IMR-90 (cell line): ENCODE data around the gene KRTAP29-1. TPM values are rescaled to one million over a fixed set of nuclear protein-coding genes. Genes with fewer than 3 reads are reported as not detected.

Experiments
- ATAC-seq: fragments of 200-7000 bp; cut with Tn5 transposase; 2 replicates; pipeline ENCODE4 v1.9.1; 2020; ENCODE audit warnings: low read depth, mild to moderate bottlenecking, moderate library complexity
- BruUV-seq: library from RNA; stranded (reverse); fragments of 400-500 nt; replicated peaks from 2 replicates; lab custom pipeline; 2021; lab: Mats Ljungman, UMichigan
- CTCF ChIA-PET: fragments of 300-600 bp; formaldehyde crosslinking; extraction: SDS; loops from one replicate; lab custom pipeline; 2021; ENCODE audit warnings: antibody characterized with exemption; lab: Yijun Ruan, JAX
- POLR2A ChIA-PET: fragments of 300-600 bp; sonication (Branson Sonifier 250); formaldehyde crosslinking; loops from one replicate; lab custom pipeline; 2022; ENCODE audit warnings: antibody characterized with exemption; ENCODE audit not compliant: unreplicated experiment; lab: Charles Lee
- DNase-seq: peaks from one replicate; pipeline ENCODE4 v3.0.0; 2013
- H2AFZ ChIP-seq: replicated peaks from 2 replicates; pipeline ENCODE3; 2013; ENCODE audit warnings: low read length, mild to moderate bottlenecking; ENCODE audit not compliant: poor library complexity
- H2AK5ac ChIP-seq: 2 replicates; pipeline ENCODE4 v1.6.1; 2013; ENCODE audit warnings: low read depth, low read length, inconsistent platforms
- H2AK9ac ChIP-seq: replicated peaks from 2 replicates; pipeline ENCODE3; 2013; ENCODE audit warnings: mild to moderate bottlenecking, low read depth, low read length, moderate library complexity; ENCODE audit not compliant: poor library complexity
- H2BK120ac ChIP-seq: 2 replicates; pipeline ENCODE4 v1.6.1; 2013; ENCODE audit warnings: low read depth, low read length, inconsistent platforms
- H2BK15ac ChIP-seq: 3 replicates; pipeline ENCODE4 v1.6.1; 2013; ENCODE audit warnings: low read depth, low read length, inconsistent platforms
- H2BK20ac ChIP-seq: 2 replicates; pipeline ENCODE4 v1.6.1; 2013; ENCODE audit warnings: low read depth, mild to moderate bottlenecking, inconsistent platforms, low read length, moderate library complexity
- H2BK5ac ChIP-seq: 2 replicates; pipeline ENCODE4 v1.6.1; 2013; ENCODE audit warnings: mild to moderate bottlenecking, low read depth, low read length, inconsistent platforms; ENCODE audit not compliant: poor library complexity, severe bottlenecking
- H3K14ac ChIP-seq: replicated peaks from 2 replicates; pipeline ENCODE4 v1.6.1; 2013; ENCODE audit warnings: low read depth, low read length, inconsistent platforms
- H3K18ac ChIP-seq: 2 replicates; pipeline ENCODE4 v1.6.1; 2013; ENCODE audit warnings: low read depth, low read length, control low read depth
- H3K23ac ChIP-seq: 2 replicates; pipeline ENCODE4 v1.6.1; 2013; ENCODE audit warnings: low read depth, low read length, inconsistent platforms
- H3K27ac ChIP-seq: 2 replicates; pipeline ENCODE4 v1.5.1; 2013; ENCODE audit warnings: mild to moderate bottlenecking, control low read depth, low read length; ENCODE audit not compliant: insufficient read depth
- H3K27me3 ChIP-seq: 2 replicates; pipeline ENCODE4 v1.6.1; 2013; ENCODE audit warnings: low read length; ENCODE audit not compliant: control insufficient read depth, insufficient read depth
- H3K36me3 ChIP-seq: 2 replicates; pipeline ENCODE4 v1.6.1; 2013; ENCODE audit warnings: low read length, mixed read lengths; ENCODE audit not compliant: control insufficient read depth, insufficient read depth
- H3K4ac ChIP-seq: 2 replicates; pipeline ENCODE4 v1.6.1; 2013; ENCODE audit warnings: low read depth, low read length, inconsistent platforms
- H3K4me1 ChIP-seq: 2 replicates; pipeline ENCODE4 v1.6.1; 2013; ENCODE audit warnings: low read length, mixed read lengths; ENCODE audit not compliant: control insufficient read depth, insufficient read depth
- H3K4me2 ChIP-seq: 2 replicates; pipeline ENCODE4 v1.6.1; 2013; ENCODE audit warnings: low read depth, mild to moderate bottlenecking, control low read depth, low read length, moderate library complexity
- H3K4me3 ChIP-seq: 2 replicates; pipeline ENCODE4 v1.5.1; 2013; ENCODE audit warnings: low read depth, mild to moderate bottlenecking, control low read depth, low read length, moderate library complexity; ENCODE audit not compliant: insufficient read depth
- H3K56ac ChIP-seq: 2 replicates; pipeline ENCODE4 v1.6.1; 2013; ENCODE audit warnings: low read length, inconsistent platforms; ENCODE audit not compliant: insufficient read depth; ENCODE audit errors: extremely low read depth
- H3K79me1 ChIP-seq, 2 experiments: 2 replicates each; pipeline ENCODE4 v1.6.1; 2013; ENCODE audit warnings: low read length in 2 of 2, inconsistent platforms in 1 of 2, low read depth in 1 of 2
- H3K9ac ChIP-seq: 2 replicates; pipeline ENCODE4 v1.6.1; 2013; ENCODE audit warnings: low read depth, low read length, control low read depth
- H3K9me1 ChIP-seq: 2 replicates; pipeline ENCODE4 v1.6.1; 2013; ENCODE audit warnings: low read length, inconsistent platforms; ENCODE audit not compliant: insufficient read depth
- H3K9me3 ChIP-seq: 2 replicates; pipeline ENCODE4 v1.6.1; 2013; ENCODE audit warnings: low read length; ENCODE audit not compliant: control insufficient read depth, insufficient read depth
- H4K20me1 ChIP-seq: 2 replicates; pipeline ENCODE4 v1.6.1; 2013; ENCODE audit warnings: low read length, inconsistent platforms; ENCODE audit not compliant: insufficient read depth
- H4K5ac ChIP-seq: 2 replicates; pipeline ENCODE4 v1.6.1; 2013; ENCODE audit warnings: mild to moderate bottlenecking, low read depth, low read length, control low read depth
- H4K8ac ChIP-seq, 2 experiments: 2 replicates each; pipeline ENCODE4 v1.6.1; 2013; ENCODE audit warnings: low read depth in 2 of 2, low read length in 2 of 2, control low read depth in 1 of 2, inconsistent platforms in 1 of 2
- H4K91ac ChIP-seq: 2 replicates; pipeline ENCODE4 v1.6.1; 2013; ENCODE audit warnings: low read depth, low read length, inconsistent platforms; ENCODE audit not compliant: insufficient read depth
- CHD1 ChIP-seq: IDR thresholded peaks from 2 replicates; pipeline ENCODE4 v1.6.1; 2012; ENCODE audit warnings: low read depth, low read length, improper control_type of control experiment
- MAFK ChIP-seq: IDR thresholded peaks from 2 replicates; pipeline ENCODE4 v1.6.1; 2012; ENCODE audit warnings: low read depth, low read length, improper control_type of control experiment
- SMC3 ChIP-seq: fragments of 150-350 bp; IDR thresholded peaks from 2 replicates; pipeline ENCODE4 v1.6.1; 2016; ENCODE audit warnings: low read depth, mild to moderate bottlenecking, antibody characterized with exemption, low read length, moderate library complexity
- WGBS, 2 experiments: methylation state at CpG; one replicate each; pipeline versions ENCODE4 v1.1.5 to v1.1.7; 2013; ENCODE audit warnings: missing lambda C conversion rate in 2 of 2; ENCODE audit not compliant: insufficient read length in 1 of 2; ENCODE audit errors: extremely low coverage in 2 of 2; 5-methylcytosine and 5-hydroxymethylcytosine counted together
- dilution Hi-C: fragments of 300-500 bp; cut with HindIII; formaldehyde crosslinking; loops from one replicate; pipeline ENCODE4 v1.14.3; 2018; ENCODE audit warnings: low sequenced_read_pairs; ENCODE audit not compliant: unreplicated experiment
- in situ Hi-C: fragments of 300-500 bp; cut with MboI; formaldehyde crosslinking; loops from 3 replicates; pipeline ENCODE4 v1.14.3; 2019; ENCODE audit warnings: low sequenced_read_pairs, inconsistent platforms, mixed read lengths
- intact Hi-C: fragments of 100-400 bp; cut with micrococcal nuclease; formaldehyde crosslinking; loops from 2 replicates; pipeline ENCODE4 v1.10.0; 2022
- polyA plus RNA-seq, 3 experiments: library from polyadenylated mRNA; depleted of rRNA; stranded (reverse); fragments of >200 nt; gene quantifications; 2 replicates each; pipeline ENCODE4 v1.2.3, GENCODE V29; 2012; ENCODE audit warnings: low replicate concordance in 1 of 3
- total RNA-seq: library from RNA; depleted of rRNA; stranded (reverse); fragments of >200 nt; gene quantifications from 2 replicates; pipeline ENCODE4 v1.2.3, GENCODE V29; 2012
- TF ChIP-seq, protein P1 (sequence below): fragments of 150-350 bp; IDR thresholded peaks from 2 replicates; pipeline ENCODE4 v1.6.1; 2017; ENCODE audit warnings: mild to moderate bottlenecking, antibody characterized with exemption, low read length, low read depth
- TF ChIP-seq, protein P2 (sequence below): fragments of 150-350 bp; IDR thresholded peaks from 2 replicates; pipeline ENCODE4 v1.6.1; 2016; ENCODE audit warnings: low read depth, mild to moderate bottlenecking, low read length, moderate library complexity, borderline replicate concordance
- TF ChIP-seq, protein P3 (sequence below): conservative IDR thresholded peaks from 2 replicates; pipeline ENCODE4 v1.5.1; 2012; ENCODE audit warnings: mild to moderate bottlenecking, low read depth, low read length, improper control_type of control experiment

KRTAP29-1 gene
- total and polyA plus RNA-seq, 2 of the 4 experiments (the other 2 are of a cell fraction): not detected

DNA sequence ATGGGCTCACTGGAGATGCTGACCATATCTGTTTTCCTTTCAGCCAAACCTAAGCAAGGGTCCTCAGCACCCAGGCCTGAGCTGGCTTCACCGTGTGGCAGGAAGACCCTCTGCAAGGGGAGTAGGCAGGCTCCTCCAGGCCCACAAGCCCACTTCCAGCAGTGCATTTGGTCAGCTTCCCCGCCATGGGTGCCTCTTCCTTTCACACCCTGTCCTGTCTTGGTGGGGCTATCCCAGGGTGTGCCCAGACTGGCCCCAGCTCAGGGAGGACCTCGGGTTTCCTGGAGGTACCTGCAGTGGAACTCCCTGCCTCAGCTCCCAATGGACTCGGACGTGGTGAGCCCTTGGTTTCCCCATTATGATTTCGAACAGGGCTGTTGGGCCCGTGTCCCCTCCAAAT is 25.6 kb upstream of the KRTAP29-1 start:
- Histone ChIP-seq H3K4me2 (no peak overlapping the region), H3K9ac (no peak overlapping the region), H3K9me3 (no peaks in the 10 kb centered on the region), H2AK5ac (peak overlapping the region; percentile 84), H4K8ac (peak overlapping the region; percentile 1 to 29; a peak in 2 of 4 replicates), H3K23ac (no peak overlapping the region), H3K36me3 (no peaks in the 10 kb centered on the region), H3K14ac (no peak overlapping the region), H3K56ac (no peak overlapping the region), H4K91ac (peak overlapping the region; percentile 63), H2BK15ac (0 out of 3 replicates have a peak overlapping the region, but pooled peaks have one; percentile 35), H2AK9ac (peak overlapping the region; percentile 51), H3K4me3 (no peak overlapping the region), H2BK120ac (peak overlapping the region; percentile 88), H3K27ac (no peak overlapping the region), H4K20me1 (no peaks in the 10 kb centered on the region), H3K4ac (peak overlapping the region; percentile 52), H4K5ac (no peak overlapping the region; the same call in 1 of the 2 replicates), H2BK5ac (no peak overlapping the region), H2AFZ (peak overlapping the region; percentile 37), H3K79me1 (no peaks in the 10 kb centered on the region), H2BK20ac (peak overlapping the region; percentile 11), H3K9me1 (peaks cover 3% of the 10 kb centered on the region; the same call in 1 of the 2 replicates), H3K4me1 (no peaks in the 10 kb centered on the region), H3K27me3 (no peaks in the 10 kb centered on the region), H3K18ac (no peak overlapping the region)
- BruUV-seq: no TSS peak
- ATAC-seq (no peak), DNase-seq (no peak)
- intact Hi-C loops: loop anchor here (2.0 kb wide), 2 partner anchors 169 to 221 kb away; no protein-coding TSS in a partner anchor
- ChIA-PET CTCF (interaction anchor here (0.6 to 1.3 kb wide), 2 partner anchors 377 to 419 kb away, joined by 3 to 4 read pairs; no protein-coding TSS in a partner anchor), POLR2A (no interaction called here)
- 93% methylated on average over 3 of the region's 7 CpGs; no CpG with 5 or more reads in 1 of the 2 experiments for WGBS, 2 experiments
- dilution Hi-C loops: no loop called here
- no peak for TF ChIP-seq SMC3
- TF ChIP-seq MAFK: no peak
- TF ChIP-seq, protein P1, sequence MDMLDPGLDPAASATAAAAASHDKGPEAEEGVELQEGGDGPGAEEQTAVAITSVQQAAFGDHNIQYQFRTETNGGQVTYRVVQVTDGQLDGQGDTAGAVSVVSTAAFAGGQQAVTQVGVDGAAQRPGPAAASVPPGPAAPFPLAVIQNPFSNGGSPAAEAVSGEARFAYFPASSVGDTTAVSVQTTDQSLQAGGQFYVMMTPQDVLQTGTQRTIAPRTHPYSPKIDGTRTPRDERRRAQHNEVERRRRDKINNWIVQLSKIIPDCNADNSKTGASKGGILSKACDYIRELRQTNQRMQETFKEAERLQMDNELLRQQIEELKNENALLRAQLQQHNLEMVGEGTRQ: no peak
- TF ChIP-seq, protein P2, sequence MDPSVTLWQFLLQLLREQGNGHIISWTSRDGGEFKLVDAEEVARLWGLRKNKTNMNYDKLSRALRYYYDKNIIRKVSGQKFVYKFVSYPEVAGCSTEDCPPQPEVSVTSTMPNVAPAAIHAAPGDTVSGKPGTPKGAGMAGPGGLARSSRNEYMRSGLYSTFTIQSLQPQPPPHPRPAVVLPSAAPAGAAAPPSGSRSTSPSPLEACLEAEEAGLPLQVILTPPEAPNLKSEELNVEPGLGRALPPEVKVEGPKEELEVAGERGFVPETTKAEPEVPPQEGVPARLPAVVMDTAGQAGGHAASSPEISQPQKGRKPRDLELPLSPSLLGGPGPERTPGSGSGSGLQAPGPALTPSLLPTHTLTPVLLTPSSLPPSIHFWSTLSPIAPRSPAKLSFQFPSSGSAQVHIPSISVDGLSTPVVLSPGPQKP: no peak
- TF ChIP-seq, protein P3, sequence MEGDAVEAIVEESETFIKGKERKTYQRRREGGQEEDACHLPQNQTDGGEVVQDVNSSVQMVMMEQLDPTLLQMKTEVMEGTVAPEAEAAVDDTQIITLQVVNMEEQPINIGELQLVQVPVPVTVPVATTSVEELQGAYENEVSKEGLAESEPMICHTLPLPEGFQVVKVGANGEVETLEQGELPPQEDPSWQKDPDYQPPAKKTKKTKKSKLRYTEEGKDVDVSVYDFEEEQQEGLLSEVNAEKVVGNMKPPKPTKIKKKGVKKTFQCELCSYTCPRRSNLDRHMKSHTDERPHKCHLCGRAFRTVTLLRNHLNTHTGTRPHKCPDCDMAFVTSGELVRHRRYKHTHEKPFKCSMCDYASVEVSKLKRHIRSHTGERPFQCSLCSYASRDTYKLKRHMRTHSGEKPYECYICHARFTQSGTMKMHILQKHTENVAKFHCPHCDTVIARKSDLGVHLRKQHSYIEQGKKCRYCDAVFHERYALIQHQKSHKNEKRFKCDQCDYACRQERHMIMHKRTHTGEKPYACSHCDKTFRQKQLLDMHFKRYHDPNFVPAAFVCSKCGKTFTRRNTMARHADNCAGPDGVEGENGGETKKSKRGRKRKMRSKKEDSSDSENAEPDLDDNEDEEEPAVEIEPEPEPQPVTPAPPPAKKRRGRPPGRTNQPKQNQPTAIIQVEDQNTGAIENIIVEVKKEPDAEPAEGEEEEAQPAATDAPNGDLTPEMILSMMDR: no peak
- no peak for TF ChIP-seq CHD1
- in situ Hi-C loops: no loop called here
